Measurements from ENCODE around the gene ZNF91. TPM values are rescaled to one million over a fixed set of nuclear protein-coding genes. Genes with fewer than 3 reads are reported as not detected.

Gene ZNF91
- 39.3 and 49.5 TPM in 2 replicates for total RNA-seq

DNA sequence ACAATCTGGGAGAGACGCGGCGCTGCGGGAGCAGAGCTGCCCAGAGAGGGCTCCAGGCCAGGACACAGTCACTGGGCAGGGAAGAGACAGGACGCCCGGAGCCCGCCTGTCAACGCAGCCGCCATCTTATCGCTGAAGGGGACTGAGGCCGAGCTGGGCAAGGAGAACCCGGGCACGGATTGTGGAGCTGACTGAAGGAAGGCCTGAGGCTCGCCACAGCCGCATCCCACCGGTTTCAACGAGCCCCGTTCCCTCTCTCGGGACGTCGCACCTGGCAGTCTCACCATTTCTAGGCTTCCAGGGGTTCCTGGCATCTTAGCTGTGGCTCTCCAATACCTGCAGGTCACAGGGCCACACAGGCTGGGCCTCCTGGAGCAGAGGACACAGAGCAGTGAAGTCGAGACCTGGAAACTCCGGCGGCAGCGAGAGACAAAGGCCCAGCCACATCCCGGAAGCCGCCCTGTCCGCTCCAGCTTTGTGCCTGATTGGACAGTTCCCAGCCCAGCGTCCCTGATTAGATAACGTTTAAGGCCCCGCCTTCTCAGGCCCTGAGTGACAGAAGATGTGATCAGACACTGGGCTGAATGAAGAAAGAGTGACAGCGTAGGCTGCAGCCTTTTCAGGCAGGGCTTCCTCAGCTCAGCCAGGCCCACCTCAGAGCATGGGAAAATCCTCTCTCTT lies at the start of gene ZNF91:
ZNF91 (minus strand) TSS at position 431 of the 681 bp plus-strand sequence; CDS start at position 314, 117 bp downstream.

Small RNAs within 50 kb of the gene (small RNA-seq; reads per million reads assigned to genes)
- not detected for gene VN1R91P

Other genes starting within 250 kb of the ZNF91 start
- 7.3 and 8.2 TPM in 2 replicates for gene ZNF724, start 145.1 kb downstream of the ZNF91 start, total RNA-seq

Data from placental epithelial cell (primary cell).